HCT116 (cell line): Measurements from ENCODE around the gene CFAP410. TPM values are rescaled to one million over a fixed set of nuclear protein-coding genes. Genes with fewer than 3 reads are reported as not detected.

Experiments
- ATAC-seq: fragments of 200-7000 bp; cut with Tn5 transposase; 2 replicates; pipeline ENCODE4 v1.9.1; 2020; ENCODE audit warnings: mild to moderate bottlenecking, moderate library complexity
- BruUV-seq: library from RNA; stranded (reverse); fragments of 400-500 nt; replicated peaks from 2 replicates; lab custom pipeline; 2021; lab: Mats Ljungman, UMichigan
- CTCF ChIA-PET: fragments of 300-600 bp; sonication (Branson Sonifier 250); formaldehyde crosslinking; loops from one replicate; lab custom pipeline; 2021; ENCODE audit warnings: antibody characterized with exemption; lab: Charles Lee
- POLR2A ChIA-PET: fragments of 300-600, 350-600 bp; sonication (Branson Sonifier 250); formaldehyde crosslinking; loops from one replicate; lab custom pipeline; 2021; ENCODE audit warnings: antibody characterized with exemption; lab: Charles Lee
- RAD21 ChIA-PET, 2 experiments: fragments of 300-600 bp; sonication (Branson Sonifier 250); formaldehyde crosslinking; loops; one replicate each; lab custom pipeline; 2023; ENCODE audit warnings: low total read pairs in 2 of 2; ENCODE audit not compliant: uncharacterized antibody in 2 of 2, unreplicated experiment in 2 of 2, low non-redundant PET in 1 of 2; lab: Charles Lee
- DNase-seq: peaks from one replicate; pipeline ENCODE4 v3.0.0-alpha.2; 2010; ENCODE audit warnings: low read depth, low spot score
- H2AFZ ChIP-seq: fragments of 200-600 bp; shearing (Covaris generic), sonication (generic); 2 replicates; pipeline ENCODE4 v1.6.1; 2017; ENCODE audit warnings: low read depth, mixed run types, mixed read lengths, antibody characterized with exemption, low read length; ENCODE audit not compliant: poor library complexity, severe bottlenecking
- H3K27ac ChIP-seq: 2 replicates; pipeline ENCODE4 v1.5.1; 2012; ENCODE audit warnings: low read depth, low read length
- H3K27me3 ChIP-seq: fragments of 200-600 bp; sonication (generic); 2 replicates; pipeline ENCODE4 v1.6.1; 2016; ENCODE audit warnings: mixed run types, low read length, mixed read lengths; ENCODE audit not compliant: insufficient read depth
- H3K36me3 ChIP-seq, 2 experiments: fragments of 200-500 bp in 1 of 2; fragments of 200-600 bp in 1 of 2; sonication (Bioruptor generic) in 1 of 2; sonication (generic) in 1 of 2; 2 replicates each; pipeline versions ENCODE4 v1.5.1 to v1.6.1; 2014 to 2016; ENCODE audit warnings: low read length in 2 of 2, inconsistent platforms in 1 of 2, mixed read lengths in 1 of 2, mixed run types in 1 of 2; ENCODE audit not compliant: insufficient read depth in 2 of 2, control insufficient read depth in 1 of 2
- H3K4me1 ChIP-seq, 2 experiments: fragments of 200-600 bp in 1 of 2; sonication (generic) in 1 of 2; 2 replicates each; pipeline versions ENCODE4 v1.5.1 to v1.6.1; 2012 to 2017; ENCODE audit warnings: low read length in 2 of 2, inconsistent platforms in 1 of 2, mild to moderate bottlenecking in 1 of 2, mixed read lengths in 1 of 2, mixed run types in 1 of 2, moderate library complexity in 1 of 2; ENCODE audit not compliant: insufficient read depth in 2 of 2, control insufficient read depth in 1 of 2
- H3K4me2 ChIP-seq: fragments of 200-600 bp; sonication (generic); 2 replicates; pipeline ENCODE4 v1.6.1; 2017; ENCODE audit warnings: mixed run types, low read length, mixed read lengths
- H3K4me3 ChIP-seq, 2 experiments: fragments of 200-600 bp in 1 of 2; sonication (generic) in 1 of 2; replicated peaks in 1 of 2; 2 replicates each; pipeline ENCODE4 v1.5.1; 2011 to 2016; ENCODE audit warnings: low read length in 2 of 2, control low read depth in 1 of 2, low read depth in 1 of 2, mild to moderate bottlenecking in 1 of 2, mixed read lengths in 1 of 2, mixed run types in 1 of 2
- H3K79me2 ChIP-seq: fragments of 200-600 bp; sonication (generic); 2 replicates; pipeline ENCODE4 v1.6.1; 2017; ENCODE audit warnings: mild to moderate bottlenecking, mixed run types, low read length, moderate library complexity, mixed read lengths; ENCODE audit not compliant: insufficient read depth
- H3K9ac ChIP-seq: fragments of 200-600 bp; sonication (generic); 2 replicates; pipeline ENCODE4 v1.6.1; 2016; ENCODE audit warnings: low read length, mixed read lengths
- H3K9me2 ChIP-seq: fragments of 200-600 bp; sonication (generic), shearing (Covaris generic); 2 replicates; pipeline ENCODE4 v1.6.1; 2017; ENCODE audit warnings: mixed run types, mild to moderate bottlenecking, moderate library complexity; ENCODE audit not compliant: insufficient read depth
- H3K9me3 ChIP-seq, 2 experiments: fragments of 200-500 bp in 1 of 2; fragments of 200-600 bp in 1 of 2; sonication (Bioruptor generic) in 1 of 2; sonication (generic) in 1 of 2; 2 replicates each; pipeline ENCODE4 v1.6.1; 2014 to 2017; ENCODE audit warnings: low read length in 2 of 2, mixed read lengths in 2 of 2, inconsistent platforms in 1 of 2, low read depth in 1 of 2, mild to moderate bottlenecking in 1 of 2, mixed run types in 1 of 2, moderate library complexity in 1 of 2; ENCODE audit not compliant: control insufficient read depth in 1 of 2, insufficient read depth in 1 of 2
- H4K20me1 ChIP-seq: fragments of 200-600 bp; sonication (generic), shearing (Covaris generic); 2 replicates; pipeline ENCODE4 v1.6.1; 2017; ENCODE audit warnings: mixed run types, mild to moderate bottlenecking, moderate library complexity; ENCODE audit not compliant: insufficient read depth
- CBX3 ChIP-seq: IDR thresholded peaks from 2 replicates; pipeline ENCODE4 v1.6.1; 2012; ENCODE audit warnings: low read depth
- EGR1 ChIP-seq: IDR thresholded peaks from 2 replicates; pipeline ENCODE4 v1.6.1; 2012; ENCODE audit warnings: low read depth
- ELF1 ChIP-seq: IDR thresholded peaks from 2 replicates; pipeline ENCODE4 v1.6.1; 2012; ENCODE audit warnings: low read depth, borderline replicate concordance
- EZH2 ChIP-seq: fragments of 200-600 bp; sonication (generic); IDR thresholded peaks from 2 replicates; pipeline ENCODE4 v1.6.1; 2017; ENCODE audit warnings: antibody characterized with exemption, mixed run types
- EZH2phosphoT487 ChIP-seq: fragments of 200-600 bp; IDR thresholded peaks from 2 replicates; pipeline ENCODE4 v1.6.1; 2018; ENCODE audit warnings: antibody characterized with exemption, borderline replicate concordance
- FOSL1 ChIP-seq: IDR thresholded peaks from 2 replicates; pipeline ENCODE4 v1.6.1; 2012; ENCODE audit warnings: low read depth
- JUND ChIP-seq: IDR thresholded peaks from 2 replicates; pipeline ENCODE4 v1.6.1; 2012
- POLR2A ChIP-seq: IDR thresholded peaks from 2 replicates; pipeline ENCODE4 v1.7.0; 2011; ENCODE audit warnings: borderline replicate concordance; ENCODE audit not compliant: insufficient read depth, insufficient read length; ENCODE audit errors: extremely low read depth
- POLR2AphosphoS5 ChIP-seq: IDR thresholded peaks from 2 replicates; pipeline ENCODE4 v1.6.1; 2011; ENCODE audit warnings: mild to moderate bottlenecking, low read depth, low read length, moderate library complexity
- RAD21 ChIP-seq: IDR thresholded peaks from 2 replicates; pipeline ENCODE4 v1.6.1; 2012; ENCODE audit warnings: low read depth, mild to moderate bottlenecking
- SP1 ChIP-seq: IDR thresholded peaks from 2 replicates; pipeline ENCODE4 v1.6.1; 2012; ENCODE audit warnings: low read depth
- YY1 ChIP-seq: IDR thresholded peaks from 2 replicates; pipeline ENCODE4 v1.6.1; 2011; ENCODE audit warnings: low read length, low read depth, moderate library complexity, mild to moderate bottlenecking; ENCODE audit not compliant: insufficient replicate concordance; ENCODE audit errors: extremely low read depth
- ZFX ChIP-seq: fragments of 450-650 bp; IDR thresholded peaks from 2 replicates; pipeline ENCODE4 v1.6.1; 2017
- ZNF274 ChIP-seq: fragments of 200-500 bp; sonication (Bioruptor generic); IDR thresholded peaks from 2 replicates; pipeline ENCODE4 v1.6.1; 2014; ENCODE audit warnings: mild to moderate bottlenecking, low read depth, low read length, inconsistent platforms
- intact Hi-C: fragments of 100-400 bp; cut with micrococcal nuclease; formaldehyde crosslinking; loops from 2 replicates; pipeline ENCODE4 v1.10.0; 2022
- total RNA-seq: library from RNA; stranded (reverse); gene quantifications from one replicate; pipeline ENCODE4 v1.2.1, GENCODE V29; 2021; ENCODE audit not compliant: unreplicated experiment
- TF ChIP-seq, protein P1 (sequence below): IDR thresholded peaks from 2 replicates; pipeline ENCODE4 v1.6.1; 2012
- TF ChIP-seq, protein P2 (sequence below): IDR thresholded peaks from 2 replicates; pipeline ENCODE4 v1.6.1; 2012
- TF ChIP-seq, protein P3 (sequence below): IDR thresholded peaks from 2 replicates; pipeline ENCODE4 v1.6.1; 2012; ENCODE audit warnings: low read depth
- TF ChIP-seq, protein P4 (sequence below): IDR thresholded peaks from 2 replicates; pipeline ENCODE4 v1.6.1; 2011; ENCODE audit warnings: mild to moderate bottlenecking, low read length, moderate library complexity; ENCODE audit not compliant: insufficient replicate concordance; ENCODE audit errors: extremely low read depth
- TF ChIP-seq, protein P5 (sequence below), 3 experiments: fragments of 200-600 bp in 1 of 3; sonication (generic) in 1 of 3; IDR thresholded peaks in 2 of 3; conservative IDR thresholded peaks in 1 of 3; 2 replicates each; pipeline ENCODE4 v1.5.1; 2012 to 2017; ENCODE audit warnings: low read depth in 2 of 3, low read length in 2 of 3, antibody characterized with exemption in 1 of 3, borderline replicate concordance in 1 of 3, control low read depth in 1 of 3, mild to moderate bottlenecking in 1 of 3, mixed read lengths in 1 of 3, mixed run types in 1 of 3, moderate library complexity in 1 of 3; ENCODE audit not compliant: insufficient read depth in 1 of 3

CFAP410 gene
- total RNA-seq, 1 experiment from 2014 or later = 15.3 TPM

- DNase-seq (no peak), ATAC-seq (no peak)
- Histone ChIP-seq H3K27ac (no peak overlapping the region), H3K79me2 (no peaks in the 10 kb centered on the region), H2AFZ (no peak overlapping the region), H3K36me3 (no peaks in the 10 kb centered on the region), H3K9ac (no peak overlapping the region), H3K4me3 (no peak overlapping the region), H3K4me2 (no peak overlapping the region), H3K9me2 (no peaks in the 10 kb centered on the region), H3K4me1 (peaks cover 1% of the 10 kb centered on the region in 2 experiments; a peak in 3 of 4 replicates), H3K9me3 (no peaks in the 10 kb centered on the region), H4K20me1 (no peaks in the 10 kb centered on the region), H3K27me3 (no peaks in the 10 kb centered on the region)
- BruUV-seq = no TSS peak
- RAD21 ChIA-PET = interaction anchor here in 1 of 2 experiments (0.6 kb wide), 1 partner anchor 8 kb away, joined by 3 read pairs; no protein-coding TSS in a partner anchor
- POLR2A ChIA-PET = no interaction called here
- CTCF ChIA-PET = no interaction called here
- TF ChIP-seq, protein P1, sequence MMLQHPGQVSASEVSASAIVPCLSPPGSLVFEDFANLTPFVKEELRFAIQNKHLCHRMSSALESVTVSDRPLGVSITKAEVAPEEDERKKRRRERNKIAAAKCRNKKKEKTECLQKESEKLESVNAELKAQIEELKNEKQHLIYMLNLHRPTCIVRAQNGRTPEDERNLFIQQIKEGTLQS = no peak
- TF ChIP-seq, protein P2, sequence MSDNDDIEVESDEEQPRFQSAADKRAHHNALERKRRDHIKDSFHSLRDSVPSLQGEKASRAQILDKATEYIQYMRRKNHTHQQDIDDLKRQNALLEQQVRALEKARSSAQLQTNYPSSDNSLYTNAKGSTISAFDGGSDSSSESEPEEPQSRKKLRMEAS = no peak
- TF ChIP-seq, protein P3, sequence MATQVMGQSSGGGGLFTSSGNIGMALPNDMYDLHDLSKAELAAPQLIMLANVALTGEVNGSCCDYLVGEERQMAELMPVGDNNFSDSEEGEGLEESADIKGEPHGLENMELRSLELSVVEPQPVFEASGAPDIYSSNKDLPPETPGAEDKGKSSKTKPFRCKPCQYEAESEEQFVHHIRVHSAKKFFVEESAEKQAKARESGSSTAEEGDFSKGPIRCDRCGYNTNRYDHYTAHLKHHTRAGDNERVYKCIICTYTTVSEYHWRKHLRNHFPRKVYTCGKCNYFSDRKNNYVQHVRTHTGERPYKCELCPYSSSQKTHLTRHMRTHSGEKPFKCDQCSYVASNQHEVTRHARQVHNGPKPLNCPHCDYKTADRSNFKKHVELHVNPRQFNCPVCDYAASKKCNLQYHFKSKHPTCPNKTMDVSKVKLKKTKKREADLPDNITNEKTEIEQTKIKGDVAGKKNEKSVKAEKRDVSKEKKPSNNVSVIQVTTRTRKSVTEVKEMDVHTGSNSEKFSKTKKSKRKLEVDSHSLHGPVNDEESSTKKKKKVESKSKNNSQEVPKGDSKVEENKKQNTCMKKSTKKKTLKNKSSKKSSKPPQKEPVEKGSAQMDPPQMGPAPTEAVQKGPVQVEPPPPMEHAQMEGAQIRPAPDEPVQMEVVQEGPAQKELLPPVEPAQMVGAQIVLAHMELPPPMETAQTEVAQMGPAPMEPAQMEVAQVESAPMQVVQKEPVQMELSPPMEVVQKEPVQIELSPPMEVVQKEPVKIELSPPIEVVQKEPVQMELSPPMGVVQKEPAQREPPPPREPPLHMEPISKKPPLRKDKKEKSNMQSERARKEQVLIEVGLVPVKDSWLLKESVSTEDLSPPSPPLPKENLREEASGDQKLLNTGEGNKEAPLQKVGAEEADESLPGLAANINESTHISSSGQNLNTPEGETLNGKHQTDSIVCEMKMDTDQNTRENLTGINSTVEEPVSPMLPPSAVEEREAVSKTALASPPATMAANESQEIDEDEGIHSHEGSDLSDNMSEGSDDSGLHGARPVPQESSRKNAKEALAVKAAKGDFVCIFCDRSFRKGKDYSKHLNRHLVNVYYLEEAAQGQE = no peak
- TF ChIP-seq FOSL1 (no peak), POLR2A (no peak), JUND (no peak), ELF1 (no peak), EZH2phosphoT487 (no peak), ZNF274 (no peak), CBX3 (no peak), YY1 (no peak), ZFX (no peak), RAD21 (no peak), SP1 (no peak), POLR2AphosphoS5 (no peak), EGR1 (no peak), EZH2 (no peak)
- TF ChIP-seq, protein P4, sequence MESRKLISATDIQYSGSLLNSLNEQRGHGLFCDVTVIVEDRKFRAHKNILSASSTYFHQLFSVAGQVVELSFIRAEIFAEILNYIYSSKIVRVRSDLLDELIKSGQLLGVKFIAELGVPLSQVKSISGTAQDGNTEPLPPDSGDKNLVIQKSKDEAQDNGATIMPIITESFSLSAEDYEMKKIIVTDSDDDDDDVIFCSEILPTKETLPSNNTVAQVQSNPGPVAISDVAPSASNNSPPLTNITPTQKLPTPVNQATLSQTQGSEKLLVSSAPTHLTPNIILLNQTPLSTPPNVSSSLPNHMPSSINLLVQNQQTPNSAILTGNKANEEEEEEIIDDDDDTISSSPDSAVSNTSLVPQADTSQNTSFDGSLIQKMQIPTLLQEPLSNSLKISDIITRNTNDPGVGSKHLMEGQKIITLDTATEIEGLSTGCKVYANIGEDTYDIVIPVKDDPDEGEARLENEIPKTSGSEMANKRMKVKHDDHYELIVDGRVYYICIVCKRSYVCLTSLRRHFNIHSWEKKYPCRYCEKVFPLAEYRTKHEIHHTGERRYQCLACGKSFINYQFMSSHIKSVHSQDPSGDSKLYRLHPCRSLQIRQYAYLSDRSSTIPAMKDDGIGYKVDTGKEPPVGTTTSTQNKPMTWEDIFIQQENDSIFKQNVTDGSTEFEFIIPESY = no peak
- TF ChIP-seq, protein P5, sequence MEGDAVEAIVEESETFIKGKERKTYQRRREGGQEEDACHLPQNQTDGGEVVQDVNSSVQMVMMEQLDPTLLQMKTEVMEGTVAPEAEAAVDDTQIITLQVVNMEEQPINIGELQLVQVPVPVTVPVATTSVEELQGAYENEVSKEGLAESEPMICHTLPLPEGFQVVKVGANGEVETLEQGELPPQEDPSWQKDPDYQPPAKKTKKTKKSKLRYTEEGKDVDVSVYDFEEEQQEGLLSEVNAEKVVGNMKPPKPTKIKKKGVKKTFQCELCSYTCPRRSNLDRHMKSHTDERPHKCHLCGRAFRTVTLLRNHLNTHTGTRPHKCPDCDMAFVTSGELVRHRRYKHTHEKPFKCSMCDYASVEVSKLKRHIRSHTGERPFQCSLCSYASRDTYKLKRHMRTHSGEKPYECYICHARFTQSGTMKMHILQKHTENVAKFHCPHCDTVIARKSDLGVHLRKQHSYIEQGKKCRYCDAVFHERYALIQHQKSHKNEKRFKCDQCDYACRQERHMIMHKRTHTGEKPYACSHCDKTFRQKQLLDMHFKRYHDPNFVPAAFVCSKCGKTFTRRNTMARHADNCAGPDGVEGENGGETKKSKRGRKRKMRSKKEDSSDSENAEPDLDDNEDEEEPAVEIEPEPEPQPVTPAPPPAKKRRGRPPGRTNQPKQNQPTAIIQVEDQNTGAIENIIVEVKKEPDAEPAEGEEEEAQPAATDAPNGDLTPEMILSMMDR (IDR thresholded peaks at IDR 0.05 in 2 of 3, conservative IDR thresholded peaks at IDR 0.05 in 1 of 3; ENCODE audit: borderline replicate concordance in 1 of 3, insufficient read depth in 1 of 3, low read depth in 2 of 3, low read length in 2 of 3) = no peak
- intact Hi-C loops = no loop called here
Measured at GRCh38 chr21:44332965-44333364, 6.2 kb downstream of the CFAP410 start.
